Right cardiac atrium (tissue), 5 donors: ENCODE measurements around the gene A2M. TPM values are rescaled to one million over a fixed set of nuclear protein-coding genes. Genes with fewer than 3 reads are reported as not detected.

Experiments used
- ATAC-seq, 2 donors: fragments of 200-7000 bp; cut with Tn5 transposase; one replicate each; pipeline versions ENCODE4 v1.8.0 to v1.9.1; 2020; ENCODE audit warnings: moderate library complexity in 2 of 2, mild to moderate bottlenecking in 1 of 2
- DNase-seq, 3 donors: peaks; one replicate each; pipeline ENCODE4 v3.0.0-alpha.2; 2020
- H3K27ac ChIP-seq: one replicate; pipeline ENCODE4 v1.5.1; 2013; ENCODE audit warnings: mild to moderate bottlenecking, low read length, control low read depth, moderate library complexity
- H3K27me3 ChIP-seq: one replicate; pipeline ENCODE4 v1.6.1; 2013; ENCODE audit not compliant: control insufficient read depth, insufficient read depth
- H3K4me1 ChIP-seq: one replicate; pipeline ENCODE4 v1.6.1; 2013; ENCODE audit warnings: low read length; ENCODE audit not compliant: control insufficient read depth, insufficient read depth
- H3K4me3 ChIP-seq: one replicate; pipeline ENCODE4 v1.5.1; 2013; ENCODE audit warnings: low read length, control low read depth
- H3K9me3 ChIP-seq: one replicate; pipeline ENCODE4 v1.6.1; 2013; ENCODE audit warnings: low read length; ENCODE audit not compliant: control insufficient read depth
- WGBS: extraction: QIAGEN DNeasy Blood & Tissue Kit; methylation state at CpG from one replicate; pipeline ENCODE4 v1.1.7; 2013; 5-methylcytosine and 5-hydroxymethylcytosine counted together
- intact Hi-C, 4 donors: fragments of 100-400 bp; cut with DNase I; formaldehyde crosslinking; loops; one replicate each; pipeline versions ENCODE4 v1.11.0 to v1.14.0; 2022 to 2023
- polyA plus RNA-seq: library from polyadenylated mRNA; stranded (reverse); fragments of 200-250 nt; gene quantifications from one replicate; pipeline ENCODE4 v1.2.3, GENCODE V29; 2013
- total RNA-seq, 4 donors: library from RNA; stranded (reverse); fragmentation: NEBNext Ultra II Directional; extraction: Animal tissue kit (Norgen Biotek cat#: 25700); gene quantifications; one replicate each; pipeline ENCODE4 v1.2.1, GENCODE V29; 2021
- donor health status: healthy with polysubstance abuse.
- donor health status: DM: no; HTN: yes; CAD: no.
- donor health status: DM: no; HTN: no; CAD: no.
- donor health status: DM: no; HTN: yes; CAD: no; lungs with severe emphysema.
- donor health status: DM: yes; HTN: yes; CAD: no.

Gene A2M
- total and polyA plus RNA-seq, 5 donors = 165 to 604 (median 503) TPM

DNA sequence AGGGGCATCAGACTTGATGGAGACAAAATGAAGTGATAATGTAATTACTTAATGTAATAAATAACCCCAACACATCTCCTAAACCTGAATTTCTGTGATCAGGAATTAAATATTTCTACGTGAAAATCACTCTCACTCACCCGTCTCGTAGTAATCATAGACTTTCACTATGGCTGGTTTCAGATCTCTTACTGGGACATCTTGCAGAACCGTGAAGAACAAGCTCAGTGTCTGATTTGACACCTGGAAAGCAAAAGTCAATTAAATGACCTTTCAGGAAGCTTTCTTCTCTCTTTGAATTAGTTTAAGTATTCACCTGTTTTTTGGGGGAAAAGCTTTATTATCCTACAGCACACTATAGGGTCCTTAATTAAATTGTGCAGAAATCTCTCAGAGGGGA, 47.1 kb downstream of the A2M start:
- H3K4me3 ChIP-seq = no peak overlapping the region
- no peaks in the 10 kb centered on the region for H3K9me3 ChIP-seq
- 88% methylated on average over 4 of the region's 4 CpGs for WGBS
- no peak for ATAC-seq
- peaks cover 2% of the 10 kb centered on the region for H3K4me1 ChIP-seq
- H3K27ac ChIP-seq = no peak overlapping the region
- no peaks in the 10 kb centered on the region for H3K27me3 ChIP-seq
- no peak for DNase-seq
- intact Hi-C loops = loop anchor here in 1 of 4 donors (10.0 kb wide), 1 partner anchor 46 kb away; the partner anchor contains the start of gene A2M

DNA sequence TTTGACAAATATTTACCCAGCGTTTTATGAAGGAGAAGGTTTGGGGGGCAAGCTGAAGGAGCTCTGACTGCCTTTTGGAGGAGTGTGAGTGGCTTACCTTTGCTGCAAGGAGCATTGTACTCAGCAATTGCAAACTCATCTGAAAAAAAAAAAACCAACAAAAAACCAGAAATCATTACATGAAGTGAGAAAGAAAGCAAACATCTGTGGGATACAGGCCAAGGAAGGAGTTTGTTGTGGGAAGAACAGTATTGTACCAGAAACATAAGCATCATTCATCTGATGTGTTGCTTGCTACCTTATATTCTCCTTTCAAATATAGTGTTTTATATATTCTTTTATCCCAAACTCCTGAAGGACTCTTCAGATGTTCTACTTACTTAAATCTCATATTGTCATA, 47.6 kb downstream of the A2M start:
- H3K4me1 ChIP-seq = peaks cover 2% of the 10 kb centered on the region
- no peak for ATAC-seq
- intact Hi-C loops = loop anchor here in 1 of 4 donors (10.0 kb wide), 1 partner anchor 47 kb away; the partner anchor contains the start of gene A2M
- no peaks in the 10 kb centered on the region for H3K9me3 ChIP-seq
- 82% methylated on average over 1 of the region's 1 CpG for WGBS
- no peaks in the 10 kb centered on the region for H3K27me3 ChIP-seq
- no peak for DNase-seq
- no peak overlapping the region for H3K4me3 ChIP-seq
- H3K27ac ChIP-seq = no peak overlapping the region

GRCh38 chr12:9066755-9067423, 48.8 kb downstream of the A2M start:
- ATAC-seq (no peak), DNase-seq (no peak)
- WGBS = 72% methylated on average over 3 of the region's 3 CpGs
- no peaks in the 10 kb centered on the region for H3K4me1 ChIP-seq
- no peaks in the 10 kb centered on the region for H3K27me3 ChIP-seq
- H3K9me3 ChIP-seq = no peaks in the 10 kb centered on the region
- intact Hi-C loops = loop anchor here in 1 of 4 donors (10.0 kb wide), 1 partner anchor 48 kb away; the partner anchor contains the start of gene A2M
- H3K27ac ChIP-seq = no peak overlapping the region
- H3K4me3 ChIP-seq = no peak overlapping the region

- 91% methylated on average over 9 of the region's 9 CpGs for WGBS
- intact Hi-C loops = loop anchor here in 1 of 4 donors (10.0 kb wide), 1 partner anchor 49 kb away; the partner anchor contains the start of gene A2M
- H3K27ac ChIP-seq = no peak overlapping the region
- no peak overlapping the region for H3K4me3 ChIP-seq
- DNase-seq = peak; percentile 13 to 52 (median 50)
- H3K4me1 ChIP-seq = no peaks in the 10 kb centered on the region
- no peaks in the 10 kb centered on the region for H3K27me3 ChIP-seq
- no peak for ATAC-seq
- H3K9me3 ChIP-seq = no peaks in the 10 kb centered on the region
These were observed 49.5 kb downstream of the A2M start for GRCh38 chr12:9066183-9066623.

DNA sequence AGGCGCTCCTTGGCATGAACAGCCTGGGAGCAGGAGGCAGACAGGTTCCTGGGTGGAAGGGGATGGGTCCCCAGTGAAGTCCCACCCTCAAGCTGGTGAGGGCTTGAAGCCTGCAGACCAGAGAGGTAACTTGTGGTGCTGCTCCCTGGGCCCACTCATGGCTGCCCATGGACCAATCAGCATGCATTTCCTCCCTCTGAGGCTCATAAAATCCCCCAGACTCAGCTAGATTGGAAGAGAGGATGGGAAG, 50.2 kb downstream of the A2M start:
- H3K4me3 ChIP-seq = peak overlapping the region; percentile 93
- H3K27me3 ChIP-seq = no peaks in the 10 kb centered on the region
- H3K4me1 ChIP-seq = no peaks in the 10 kb centered on the region
- intact Hi-C loops = loop anchor here in 1 of 4 donors (10.0 kb wide), 1 partner anchor 49 kb away; the partner anchor contains the start of gene A2M
- no peak for ATAC-seq
- 97% methylated on average over 1 of the region's 1 CpG for WGBS
- H3K27ac ChIP-seq = peak overlapping the region; percentile 44
- H3K9me3 ChIP-seq = no peaks in the 10 kb centered on the region
- DNase-seq = no peak

DNA sequence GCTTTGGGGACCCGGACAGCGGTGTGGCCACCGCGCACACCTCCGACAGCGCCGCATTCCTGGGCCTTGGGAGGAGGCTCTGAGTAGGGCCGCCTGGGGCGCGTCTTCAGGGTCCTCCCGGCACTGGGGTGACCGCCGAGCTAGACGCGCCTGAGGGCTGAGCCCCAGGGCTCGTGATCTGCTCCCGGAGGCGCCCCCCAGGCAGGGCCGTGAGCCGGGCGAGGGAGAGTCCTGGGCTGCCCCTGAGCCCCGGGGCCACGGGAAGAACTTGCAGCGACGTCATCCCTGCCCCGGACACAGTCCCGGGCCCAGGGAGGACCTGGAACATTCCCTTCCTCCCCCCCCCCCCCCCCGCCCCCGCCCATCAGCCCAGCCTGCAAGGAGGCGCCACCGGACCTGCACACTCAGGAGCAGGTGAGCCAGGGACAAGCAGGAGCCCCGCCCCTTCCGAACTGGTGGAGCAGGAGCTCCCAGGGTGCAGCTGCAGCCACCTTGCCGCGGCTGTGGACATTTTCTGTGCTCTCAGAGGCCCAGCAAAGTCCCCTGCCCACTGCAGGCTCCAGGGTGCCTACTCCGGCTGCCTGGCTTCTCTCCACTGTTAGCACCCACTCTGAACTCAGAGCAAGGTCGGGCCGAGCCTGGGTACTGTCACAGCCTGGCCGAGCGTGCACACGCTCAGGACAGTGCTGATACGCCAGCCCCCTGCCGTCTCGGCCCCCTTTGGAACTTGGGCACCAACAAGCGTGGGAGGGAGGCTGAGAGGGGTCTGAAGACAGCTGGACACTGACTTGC, 50.7 kb downstream of the A2M start:
- H3K27me3 ChIP-seq = no peaks in the 10 kb centered on the region
- ATAC-seq = peak; percentile 96 to 97
- WGBS = 20% methylated on average over 45 of the region's 45 CpGs
- H3K9me3 ChIP-seq = no peaks in the 10 kb centered on the region
- intact Hi-C loops = loop anchor here in 1 of 4 donors (10.0 kb wide), 1 partner anchor 50 kb away; the partner anchor contains the start of gene A2M
- peak overlapping the region; percentile 93 for H3K4me3 ChIP-seq
- H3K4me1 ChIP-seq = no peaks in the 10 kb centered on the region
- peak; percentile 79 to 92 (median 90) for DNase-seq
- H3K27ac ChIP-seq = peak overlapping the region; percentile 99

DNA sequence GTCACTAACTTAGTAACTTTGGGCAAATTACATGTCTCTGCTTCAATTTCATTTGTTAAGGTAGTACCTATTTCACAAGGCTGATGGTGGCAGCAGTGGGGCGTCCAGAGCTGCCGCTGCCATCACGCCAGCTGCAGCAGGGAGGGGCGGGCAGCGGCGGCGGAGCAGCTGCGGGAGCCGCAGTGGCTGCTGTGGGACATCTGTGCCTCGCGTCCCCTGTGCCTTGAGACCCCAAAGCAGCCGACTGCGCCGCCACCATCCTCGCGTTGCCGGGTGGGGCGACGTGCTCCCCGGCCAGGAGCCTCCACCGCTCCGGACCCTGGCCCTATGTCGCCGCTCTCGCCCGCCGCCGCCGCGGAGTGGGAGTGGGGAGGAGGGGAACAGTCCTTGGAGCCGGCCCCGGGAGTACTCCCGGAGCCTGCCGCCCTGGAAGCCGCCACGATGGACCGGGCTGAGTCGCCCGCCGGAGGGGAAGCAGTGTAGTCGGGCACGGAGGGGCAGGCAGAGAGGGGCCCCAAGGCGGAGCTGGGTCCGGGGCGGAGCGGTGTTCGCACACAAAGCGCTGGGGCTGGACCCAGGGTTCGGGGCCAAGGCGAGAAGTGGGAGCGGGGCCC, 51.4 kb downstream of the A2M start:
- under 1% methylated on average over 51 of the region's 51 CpGs for WGBS
- Histone ChIP-seq H3K9me3 (no peaks in the 10 kb centered on the region), H3K4me3 (peak overlapping the region; percentile 93), H3K4me1 (no peaks in the 10 kb centered on the region), H3K27ac (peak overlapping the region; percentile 99), H3K27me3 (no peaks in the 10 kb centered on the region)
- intact Hi-C loops = loop anchor here in 1 of 4 donors (10.0 kb wide), 1 partner anchor 50 kb away; the partner anchor contains the start of gene A2M
- DNase-seq (peak; percentile 61 to 87 (median 84)), ATAC-seq (peak; percentile 90 to 93)

DNA sequence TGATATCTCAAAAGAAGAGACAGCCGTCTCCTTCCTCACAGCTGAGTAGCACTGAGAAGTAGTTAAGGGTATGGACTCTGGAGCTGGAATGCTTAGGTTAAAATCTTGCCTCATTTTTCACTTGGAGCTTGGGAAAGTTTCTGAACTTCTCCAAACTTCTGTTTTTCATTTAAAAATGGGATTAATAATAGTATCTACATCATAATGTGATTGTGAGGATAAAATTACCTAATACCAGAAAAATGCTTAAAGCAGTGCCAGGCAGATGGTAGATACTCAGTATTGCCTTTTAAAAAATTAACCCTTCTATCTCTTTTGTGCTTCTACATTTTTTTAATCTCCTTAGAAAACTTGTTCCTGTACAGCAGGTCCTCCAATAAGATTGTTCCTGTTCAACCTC, 63.1 kb downstream of the A2M start:
- intact Hi-C loops = no loop called here
- Histone ChIP-seq H3K9me3 (no peaks in the 10 kb centered on the region), H3K4me1 (no peaks in the 10 kb centered on the region), H3K4me3 (no peak overlapping the region), H3K27me3 (no peaks in the 10 kb centered on the region), H3K27ac (no peak overlapping the region)
- no peak for ATAC-seq
- WGBS = 58% methylated on average over 1 of the region's 1 CpG
- DNase-seq = no peak

DNA sequence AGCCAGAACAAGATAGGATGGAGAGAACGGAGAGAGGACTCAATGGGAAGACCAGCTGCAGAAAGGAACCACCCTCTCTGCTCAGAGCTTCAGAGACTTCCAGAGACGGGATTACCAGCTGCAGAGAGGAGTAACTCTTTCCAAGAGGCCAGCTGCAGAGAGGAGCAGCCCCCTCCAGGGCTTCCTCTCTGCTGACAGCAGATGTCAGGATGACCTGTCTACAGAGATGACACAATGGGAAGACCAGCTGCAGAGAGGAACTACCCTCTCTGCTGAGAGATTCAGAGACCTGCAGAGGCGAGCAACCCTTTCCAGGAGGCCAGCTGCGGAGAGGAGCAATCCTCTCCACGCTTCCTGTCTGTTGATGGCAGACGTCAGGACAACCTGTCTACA, 64.6 kb downstream of the A2M start:
- Histone ChIP-seq H3K9me3 (no peaks in the 10 kb centered on the region), H3K27me3 (no peaks in the 10 kb centered on the region), H3K4me1 (no peaks in the 10 kb centered on the region), H3K27ac (no peak overlapping the region), H3K4me3 (no peak overlapping the region)
- DNase-seq (no peak), ATAC-seq (peak in 1 of 2 donors; percentile 16)
- intact Hi-C loops = no loop called here
- 46% methylated on average over 6 of the region's 6 CpGs for WGBS

DNA sequence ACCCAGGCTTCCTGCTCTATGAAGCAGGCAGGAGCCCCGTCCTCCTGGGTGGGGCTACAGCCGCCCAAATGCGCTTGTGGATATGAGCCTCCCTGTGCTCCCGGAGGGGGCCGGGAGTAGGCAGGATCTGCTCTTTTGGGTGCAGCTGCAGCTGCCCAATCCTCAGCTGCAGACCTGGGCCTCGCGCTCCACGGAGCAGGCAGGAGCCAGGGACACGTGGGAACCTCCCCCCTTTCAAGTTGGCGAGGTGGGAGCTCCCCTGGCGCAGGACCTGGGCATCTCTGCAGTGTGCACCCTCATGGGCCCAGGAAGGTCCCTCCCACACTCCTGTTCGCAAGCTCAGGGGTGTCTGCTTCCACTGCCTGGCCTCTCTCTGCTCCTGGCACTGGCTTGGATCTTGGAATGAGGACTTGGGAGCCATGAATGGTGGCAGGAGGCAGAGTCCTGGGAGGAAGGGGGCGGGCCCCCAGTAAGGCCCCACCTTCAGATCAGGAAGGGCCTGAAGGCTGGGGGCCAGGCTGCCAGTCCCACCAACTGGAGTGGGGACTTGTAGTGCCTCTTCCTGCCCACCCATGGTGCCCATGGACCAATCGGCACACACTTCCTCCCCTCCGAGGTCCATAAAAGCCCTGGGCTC, 65.1 kb downstream of the A2M start:
- H3K4me3 ChIP-seq = no peak overlapping the region
- intact Hi-C loops = no loop called here
- H3K4me1 ChIP-seq = no peaks in the 10 kb centered on the region
- peak; percentile 21 to 36 for ATAC-seq
- 86% methylated on average over 15 of the region's 15 CpGs for WGBS
- no peaks in the 10 kb centered on the region for H3K27me3 ChIP-seq
- H3K9me3 ChIP-seq = no peaks in the 10 kb centered on the region
- H3K27ac ChIP-seq = no peak overlapping the region
- no peak for DNase-seq
